ENCODE results near the gene ZGPAT.
"Not testable (repeated sequence)": the region's sequence is repeated elsewhere in the genome, so short reads cannot be mapped to it uniquely, and the experiment has no call there.

ZGPAT gene

DNA sequence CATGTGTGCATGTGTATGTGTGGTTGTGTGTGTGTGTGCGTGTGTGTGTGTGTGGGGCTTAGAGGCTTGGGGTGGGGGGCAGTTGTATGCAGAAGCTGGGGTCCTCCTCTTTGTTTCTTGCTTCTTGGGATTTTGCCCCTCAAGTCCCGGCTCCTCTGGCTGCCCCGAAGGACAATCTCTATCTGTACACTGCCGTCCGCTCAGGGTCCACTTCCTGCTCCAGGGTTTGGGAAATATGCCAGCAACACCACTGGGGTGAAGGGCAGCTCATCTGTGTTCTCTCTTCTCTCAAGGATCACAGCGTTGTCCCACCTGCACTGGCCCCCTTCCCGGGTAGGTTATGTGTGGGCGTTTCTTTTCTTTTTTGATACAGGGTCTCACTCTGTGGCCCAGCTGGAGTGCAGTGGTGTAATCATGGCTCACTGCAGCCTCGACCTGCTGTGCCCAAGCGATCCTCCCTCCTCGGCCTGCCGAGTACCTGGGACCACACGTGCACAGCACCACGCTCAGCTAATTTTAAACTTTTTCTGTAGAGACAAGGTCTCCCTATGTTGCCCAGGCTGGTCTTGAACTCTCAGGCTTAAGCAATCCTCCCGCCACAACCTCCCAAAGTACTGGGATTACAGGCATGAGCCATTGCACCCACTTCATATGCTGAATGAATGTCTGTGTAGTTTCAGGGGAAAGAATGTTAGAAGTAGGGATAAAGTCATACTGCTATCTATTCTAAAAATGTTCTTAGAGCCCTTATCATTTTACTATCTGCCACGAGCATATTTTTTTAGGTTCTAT lies 57.4 kb downstream of the ZGPAT start:
- no peak for DNase-seq (ENCODE audit: low spot score)

DNA sequence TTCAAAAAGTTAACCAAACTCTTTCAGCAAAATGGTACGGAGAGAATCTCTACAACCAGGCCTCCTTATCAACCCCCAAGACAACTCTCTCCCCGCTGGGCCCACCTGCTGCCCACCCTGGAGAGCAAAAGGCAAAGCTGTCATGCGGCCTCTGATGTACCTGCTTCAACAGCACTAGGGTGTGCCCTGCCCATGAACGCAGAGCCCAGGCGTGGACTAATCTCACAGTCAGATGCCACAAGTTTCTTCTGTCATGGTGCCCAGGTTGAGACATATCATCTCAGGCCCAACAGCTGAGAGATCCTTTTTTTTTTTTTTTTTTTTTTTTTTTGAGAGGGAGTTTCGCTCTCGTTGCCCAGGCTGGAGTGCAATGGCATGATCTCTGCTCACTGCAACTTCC lies 58.1 kb downstream of the ZGPAT start:
- no peak for DNase-seq (ENCODE audit: low spot score)

DNA sequence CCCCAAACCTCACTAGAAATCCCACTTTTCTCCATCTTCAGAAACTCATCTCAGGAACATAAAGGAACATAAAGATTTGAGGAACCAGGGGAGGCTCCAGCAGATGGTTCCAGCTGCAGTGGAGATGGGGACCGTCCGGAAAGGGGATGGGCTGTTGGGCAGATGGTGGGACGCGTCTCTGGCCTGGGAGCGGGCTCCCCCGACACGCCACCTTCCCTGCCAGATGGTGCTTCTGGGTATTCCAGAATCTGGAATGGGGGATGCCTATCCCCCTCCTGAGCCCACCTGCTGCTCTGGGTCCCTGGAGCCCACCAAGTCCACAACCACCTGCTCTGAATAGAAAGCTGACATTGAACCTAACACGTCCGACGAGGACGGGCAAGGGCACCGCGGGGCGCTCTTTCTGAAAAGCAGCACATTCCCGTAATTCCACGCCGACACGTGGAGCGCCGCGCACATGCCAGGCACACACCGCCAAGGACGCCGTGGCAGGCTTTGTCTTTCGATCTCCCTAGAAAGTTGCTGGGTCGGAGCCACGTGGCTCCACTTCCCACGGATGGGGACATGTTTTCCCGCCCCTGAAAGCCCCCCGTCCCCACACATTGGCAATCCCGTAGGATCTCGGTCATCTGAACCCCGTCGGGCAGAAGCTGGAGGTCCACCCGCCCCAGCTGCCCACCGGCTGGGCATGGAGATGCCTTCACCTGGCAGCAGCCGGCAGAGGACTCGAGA lies 59.0 kb downstream of the ZGPAT start:
- no peak for DNase-seq (ENCODE audit: low spot score)

DNA sequence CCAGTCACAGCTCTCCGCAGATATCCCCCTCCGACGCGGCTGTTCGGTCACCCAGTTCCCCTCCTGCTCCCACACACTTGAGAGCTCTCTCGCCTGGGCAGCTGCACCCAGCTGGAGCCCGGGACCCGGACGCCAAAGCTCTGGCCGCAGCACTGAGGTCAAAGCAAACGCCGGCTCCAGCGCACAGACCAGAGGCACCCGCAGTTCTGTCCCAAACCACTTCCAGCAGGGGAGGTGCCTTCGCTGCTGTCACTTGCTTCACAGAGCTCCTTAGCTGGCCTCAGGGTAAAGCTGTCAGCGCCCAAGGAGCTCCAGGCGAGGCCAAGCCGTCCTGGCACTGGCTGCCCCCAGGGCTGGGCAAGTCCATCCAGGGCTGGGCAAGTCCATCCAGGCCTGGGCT lies 59.6 kb downstream of the ZGPAT start:
- no peak for DNase-seq (ENCODE audit: low spot score)

DNA sequence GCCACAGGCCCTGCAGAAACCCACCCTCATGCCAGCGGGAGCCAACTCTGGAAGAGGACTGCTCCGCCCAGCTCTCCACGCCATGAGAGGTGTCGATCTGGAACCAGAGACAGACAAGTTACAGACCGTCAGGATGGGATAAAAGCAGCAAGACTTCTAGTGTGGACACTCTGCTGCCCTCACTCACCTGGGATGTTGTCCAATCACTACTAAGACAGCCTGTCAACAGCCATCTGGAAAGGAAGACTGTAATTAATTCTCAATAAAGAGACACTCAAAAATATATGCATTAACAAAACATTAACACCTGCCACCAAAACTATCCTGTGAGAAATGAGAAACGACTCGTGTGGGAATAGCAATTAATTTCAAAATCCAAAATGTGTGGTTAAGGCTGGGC lies 60.0 kb downstream of the ZGPAT start:
- no peak for DNase-seq (ENCODE audit: low spot score)

DNA sequence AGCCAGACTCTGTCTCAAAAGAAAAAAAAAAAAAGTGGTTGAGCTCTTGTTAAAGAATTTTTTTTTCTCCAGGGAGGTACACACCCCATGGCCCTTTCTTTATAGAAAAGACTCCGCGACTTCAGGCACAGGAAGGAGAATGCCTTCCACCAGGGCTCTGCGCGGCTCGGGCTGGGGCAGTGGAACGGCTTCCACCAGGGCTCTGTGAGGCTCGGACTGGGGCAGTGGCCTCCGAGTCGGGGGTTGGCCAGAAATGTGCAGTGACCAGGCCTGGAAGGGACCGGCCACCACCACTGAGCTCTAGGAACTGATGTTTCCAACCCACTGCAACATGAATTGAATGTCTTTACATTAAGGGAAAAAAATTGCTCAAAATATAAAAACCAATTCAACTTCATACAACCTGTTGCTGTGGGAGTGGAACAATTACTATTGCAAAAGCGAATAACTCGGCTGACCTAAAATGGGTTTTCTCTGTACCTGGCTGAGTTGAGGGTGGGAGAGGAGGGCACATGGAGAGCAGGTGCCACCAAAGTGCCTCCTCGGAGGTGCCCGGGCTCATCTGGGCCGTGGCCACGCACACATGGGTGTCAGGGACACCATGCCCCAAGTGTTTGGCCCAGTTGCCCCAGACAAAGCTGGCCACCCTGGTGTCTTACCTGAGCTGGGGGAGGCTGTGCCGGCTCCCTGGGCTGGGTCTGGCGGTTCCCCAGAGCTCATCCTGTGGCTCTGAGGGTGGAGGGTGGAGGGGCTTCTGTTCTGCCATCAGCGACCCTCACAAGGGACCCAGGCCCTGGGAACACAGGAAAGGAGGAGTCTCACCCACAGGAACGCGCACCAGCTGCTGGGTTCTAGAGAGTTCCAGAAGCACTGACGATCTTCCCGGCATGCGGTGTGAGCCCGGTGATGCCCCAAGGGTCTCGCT lies 61.0 kb downstream of the ZGPAT start:
- no peak for DNase-seq (ENCODE audit: low spot score)

DNA sequence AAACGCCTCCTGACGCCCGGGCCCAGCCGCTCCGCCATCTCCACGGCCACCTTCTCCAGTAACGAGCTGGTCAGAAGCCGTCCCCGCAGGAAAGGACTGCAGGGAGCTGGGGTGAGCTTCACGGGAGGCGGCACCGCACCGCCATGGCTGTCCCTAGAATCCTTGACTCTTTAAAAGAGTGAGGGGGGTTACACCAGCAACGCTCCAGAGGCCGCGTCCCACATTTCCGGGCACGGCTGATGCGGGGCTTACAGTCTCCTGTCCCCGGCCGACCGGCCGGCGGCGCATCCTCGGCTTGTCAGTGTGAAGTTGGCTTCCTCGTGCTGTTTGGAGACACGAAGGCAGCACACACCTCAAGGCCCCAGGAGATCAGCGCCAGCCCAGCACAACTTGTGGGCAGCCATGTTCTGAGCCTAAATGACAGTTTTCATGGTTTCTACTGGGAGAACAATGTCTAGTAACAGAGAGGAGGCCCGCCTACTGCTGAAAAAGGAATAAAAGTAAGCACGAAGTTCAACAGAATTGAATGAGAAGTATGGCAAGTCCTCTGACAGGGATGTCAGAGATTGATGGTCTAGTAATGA lies 62.1 kb downstream of the ZGPAT start:
- DNase-seq (ENCODE audit: low spot score) = no peak

DNA sequence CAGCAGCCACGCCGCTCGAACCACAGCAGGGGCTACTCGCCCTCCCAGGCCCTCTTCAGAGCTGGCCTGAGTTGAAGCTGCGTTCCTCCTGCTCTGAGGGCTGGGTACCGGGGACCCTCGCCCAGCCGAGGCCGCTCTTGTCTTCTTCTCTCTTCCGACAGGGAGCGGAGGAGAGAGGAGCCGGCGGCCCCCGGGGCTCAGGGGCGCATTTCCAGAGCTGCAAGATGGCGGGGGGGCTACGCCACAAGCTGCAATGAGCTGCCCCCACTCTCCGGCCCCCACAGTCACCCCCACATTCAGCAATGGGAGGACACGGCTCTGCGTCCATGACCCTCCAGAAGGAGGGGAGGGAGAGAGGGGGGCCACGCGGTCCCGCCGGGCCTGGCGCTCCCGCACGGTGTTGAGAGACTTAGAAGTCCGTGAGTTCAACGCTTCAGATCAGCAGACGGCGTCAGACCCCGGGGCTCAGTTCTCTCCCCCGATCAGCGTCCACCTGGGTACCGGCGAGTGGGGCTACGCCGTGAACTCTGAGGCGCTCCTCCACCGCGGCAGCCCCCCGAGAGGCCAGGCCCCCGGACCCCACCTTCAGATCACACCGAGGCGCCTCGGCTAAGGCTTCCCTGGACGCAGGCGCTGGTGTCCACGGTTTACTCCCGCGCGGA lies 63.3 kb downstream of the ZGPAT start:
- DNase-seq (ENCODE audit: low spot score) = no peak

DNA sequence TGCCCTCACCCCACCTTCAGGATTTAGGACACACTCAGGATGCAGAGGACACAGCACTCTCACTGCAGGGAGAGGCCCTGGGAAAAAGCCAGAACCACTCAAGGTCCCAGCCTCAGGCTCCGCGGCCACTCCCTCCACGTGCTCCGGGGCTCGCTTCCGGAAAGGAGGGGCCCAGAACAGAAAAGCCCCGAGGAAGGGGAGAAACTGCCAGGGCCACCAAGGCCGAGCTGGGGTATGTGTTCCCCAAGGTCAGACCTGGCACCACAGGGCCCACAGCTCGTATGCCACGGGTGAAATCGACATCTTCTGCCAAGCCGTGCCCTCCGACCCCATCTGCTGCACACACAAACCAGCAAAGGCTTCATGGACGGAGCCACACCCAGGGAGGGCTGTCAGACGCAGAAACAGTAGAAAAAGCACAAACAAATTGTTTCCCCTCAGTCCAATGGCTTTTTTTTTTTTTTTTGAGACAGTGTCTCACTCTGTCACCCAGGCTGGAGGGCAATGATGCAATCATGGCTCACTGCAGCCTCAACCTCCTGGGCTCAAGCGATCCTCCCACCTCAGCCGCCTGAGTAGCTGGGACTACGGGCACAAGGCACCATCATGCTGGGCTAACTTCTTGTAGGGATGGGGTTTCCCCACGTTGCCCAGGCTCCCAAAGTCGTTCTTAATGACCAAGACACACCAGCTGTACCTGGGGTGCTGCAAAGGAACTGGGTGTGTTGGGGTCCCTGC lies 65.1 kb downstream of the ZGPAT start:
- no peak for DNase-seq (ENCODE audit: low spot score)

DNA sequence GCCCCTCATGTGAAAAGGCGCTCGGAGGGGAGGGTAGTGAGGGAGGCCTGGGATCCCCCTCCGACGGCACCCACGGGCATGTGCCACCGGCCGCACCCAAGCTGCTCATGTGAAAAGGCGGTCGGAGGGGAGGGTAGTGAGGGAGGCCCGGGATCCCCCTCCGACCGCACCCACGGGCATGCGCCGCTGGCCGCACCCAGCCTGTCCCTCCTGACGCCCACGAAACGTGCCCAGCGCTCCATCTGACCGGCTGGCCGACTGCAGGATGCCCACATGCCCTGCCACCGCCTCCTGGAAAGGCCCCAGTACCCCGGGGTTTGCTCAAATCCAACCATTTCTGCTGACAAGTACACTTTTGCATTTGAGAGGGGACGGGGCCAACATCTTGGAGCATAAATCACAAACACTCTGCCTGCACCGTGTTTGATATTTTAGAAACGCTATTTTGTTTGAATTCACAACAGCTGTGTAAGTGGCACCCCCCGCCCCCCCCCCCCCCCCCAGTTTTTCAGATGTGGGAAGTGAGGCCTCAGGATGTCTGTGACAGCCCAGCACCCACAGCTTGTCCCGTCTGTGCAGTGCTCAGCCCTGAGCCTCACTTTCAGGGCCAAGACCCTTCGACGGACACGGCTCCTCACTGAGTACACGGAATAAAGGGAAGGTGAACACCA lies 65.9 kb downstream of the ZGPAT start:
- DNase-seq (ENCODE audit: low spot score) = no peak

DNA sequence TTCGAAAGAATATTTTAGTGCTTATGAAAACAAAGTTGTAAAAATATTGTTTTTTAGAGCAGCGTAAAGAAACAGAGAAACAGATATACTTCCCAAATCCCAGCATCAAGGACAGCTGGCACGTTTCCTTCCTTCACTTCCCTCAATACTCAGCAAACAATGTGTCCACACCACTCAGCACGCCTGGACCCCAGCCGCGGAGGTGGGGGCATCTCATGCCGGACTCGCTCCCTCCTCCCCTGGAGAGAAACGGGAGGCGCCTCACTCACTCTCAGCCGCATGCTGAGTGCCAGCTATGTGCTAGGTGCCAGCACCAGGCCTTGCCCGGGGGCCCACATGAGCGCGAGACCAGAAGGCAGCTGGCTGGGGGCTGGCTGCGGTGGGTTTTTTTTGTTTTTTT lies 66.5 kb downstream of the ZGPAT start:
- no peak for DNase-seq (ENCODE audit: low spot score)

DNA sequence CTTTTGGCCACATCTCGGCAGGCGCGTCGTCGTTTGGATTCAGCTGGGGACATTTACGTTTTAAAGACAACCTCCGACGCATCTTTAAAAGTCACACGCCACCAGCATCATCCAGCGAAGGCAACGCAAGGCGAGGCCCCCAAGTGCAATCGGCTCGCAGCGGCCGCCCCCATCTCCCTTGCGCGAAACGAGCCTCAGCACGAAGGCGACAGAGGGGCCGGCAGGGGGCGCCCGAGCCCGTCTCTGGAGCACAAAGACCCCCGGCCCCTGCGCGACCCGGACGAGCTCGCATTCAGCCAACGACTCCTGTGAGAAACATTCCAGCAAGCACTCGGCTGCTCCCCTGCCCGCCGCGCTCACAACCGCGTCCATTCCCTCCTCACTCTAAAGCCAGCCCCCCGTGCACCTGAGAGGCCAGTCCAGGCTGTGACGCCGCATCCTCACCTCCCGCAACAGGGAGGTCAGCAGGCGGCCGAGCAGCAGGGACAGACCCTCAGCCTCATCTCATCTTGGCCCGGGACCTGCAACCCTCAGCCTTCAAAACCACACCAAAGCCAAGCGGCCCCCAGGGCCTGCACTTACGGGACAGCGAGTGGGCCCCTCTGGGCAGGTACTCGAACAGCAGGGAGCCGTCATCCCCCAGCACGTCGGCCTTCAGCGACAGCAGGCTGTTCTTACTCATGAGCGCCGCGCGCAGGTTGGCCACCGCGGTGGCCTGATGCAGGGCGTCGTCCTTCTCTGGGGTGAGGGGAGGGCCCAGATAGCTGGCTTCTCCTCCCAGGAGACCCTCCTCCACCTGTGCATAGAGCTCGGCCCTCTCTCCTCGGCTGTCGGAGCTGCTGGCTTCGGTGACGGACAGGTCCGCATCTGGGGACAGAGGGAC lies 67.5 kb downstream of the ZGPAT start:
- DNase-seq (ENCODE audit: low spot score) = peak; percentile 14

DNA sequence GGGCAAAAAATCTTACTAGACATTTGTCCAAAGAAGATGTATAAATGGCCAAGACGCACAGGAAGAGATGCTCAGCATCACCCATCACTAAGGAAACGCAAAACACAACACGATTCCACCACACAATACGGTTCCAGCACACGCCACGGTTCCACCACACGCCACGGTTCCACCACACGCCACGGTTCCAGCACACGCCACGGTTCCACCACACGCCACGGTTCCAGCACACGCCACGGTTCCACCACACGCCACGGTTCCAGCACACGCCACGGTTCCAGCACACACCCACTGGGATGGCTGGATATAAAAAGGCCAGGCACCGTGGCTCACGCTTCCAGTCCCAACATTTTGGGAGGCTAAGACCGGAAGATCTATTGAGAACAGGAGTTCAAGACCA lies 69.0 kb downstream of the ZGPAT start:
- not testable (repeated sequence) for DNase-seq (ENCODE audit: low spot score)

DNA sequence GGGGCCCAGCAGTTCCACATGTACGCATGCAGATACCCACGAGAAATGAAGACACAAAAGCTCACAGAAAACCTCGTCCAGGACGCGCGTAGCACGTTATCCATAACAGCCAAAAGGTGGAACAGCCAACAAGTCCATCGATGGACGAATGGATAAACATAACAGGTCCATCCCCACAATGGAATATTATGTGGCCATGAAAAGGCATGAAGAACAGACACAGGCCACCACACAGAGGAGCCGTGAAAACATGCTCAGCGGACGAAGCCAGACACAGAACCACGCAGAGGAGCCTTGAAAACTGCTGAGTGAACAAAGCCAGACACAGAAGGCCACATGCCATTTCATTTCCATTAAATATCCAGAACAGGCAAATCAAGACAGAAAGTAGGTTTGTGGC lies 69.8 kb downstream of the ZGPAT start:
- no peak for DNase-seq (ENCODE audit: low spot score)

DNA sequence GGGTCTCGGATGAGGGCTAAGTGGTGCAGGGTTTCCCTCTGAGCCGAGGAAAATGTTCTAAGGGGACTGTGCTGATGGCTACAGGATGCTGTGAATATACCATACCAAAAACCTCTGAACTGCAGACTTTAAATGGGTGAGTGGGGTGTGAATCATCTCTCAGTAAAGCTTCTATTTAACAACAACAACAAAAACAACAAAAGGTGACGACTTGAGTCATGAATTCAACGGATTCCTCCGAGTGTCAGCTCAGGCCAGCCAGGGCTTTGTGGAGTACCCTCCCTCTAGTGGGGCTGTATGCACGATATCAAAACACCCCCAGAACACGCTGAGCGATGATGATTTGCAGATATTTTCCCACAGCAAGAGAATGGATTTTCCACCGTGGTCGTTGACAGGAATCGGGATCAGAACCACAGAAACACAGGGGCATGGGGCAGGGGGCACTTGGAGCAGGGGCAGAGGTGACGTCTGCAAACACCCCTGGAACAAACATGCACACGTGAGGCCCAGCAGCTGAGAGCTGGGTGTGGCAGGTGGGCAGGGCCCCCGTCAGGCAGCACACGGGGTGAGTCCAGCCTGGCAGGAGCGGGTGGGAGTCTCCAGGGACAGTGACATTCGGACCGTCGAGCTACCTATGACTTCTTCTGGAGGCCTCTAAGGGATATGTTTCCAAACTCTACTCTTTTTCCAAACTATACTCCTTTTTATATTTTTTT lies 70.4 kb downstream of the ZGPAT start:
- no peak for DNase-seq (ENCODE audit: low spot score)

DNA sequence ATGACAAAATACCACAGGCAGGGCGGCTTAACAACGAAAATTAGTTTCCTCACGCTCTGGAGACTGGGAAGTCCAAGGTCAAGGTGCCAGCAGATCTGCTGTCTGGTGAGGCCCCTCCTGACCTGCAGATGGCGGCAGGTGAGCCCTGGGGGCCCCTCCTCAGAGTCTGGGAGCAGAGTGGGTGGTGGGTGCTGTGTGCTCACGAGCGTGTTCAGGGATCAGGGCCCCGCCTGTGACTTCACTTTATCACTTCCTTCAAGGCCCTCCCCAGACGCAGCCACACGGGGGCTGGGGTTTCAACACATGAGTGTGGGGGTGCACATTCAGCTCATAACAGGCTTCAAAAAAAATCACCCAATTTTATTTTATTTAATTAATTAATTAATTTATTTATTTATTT lies 71.0 kb downstream of the ZGPAT start:
- no peak for DNase-seq (ENCODE audit: low spot score)

DNA sequence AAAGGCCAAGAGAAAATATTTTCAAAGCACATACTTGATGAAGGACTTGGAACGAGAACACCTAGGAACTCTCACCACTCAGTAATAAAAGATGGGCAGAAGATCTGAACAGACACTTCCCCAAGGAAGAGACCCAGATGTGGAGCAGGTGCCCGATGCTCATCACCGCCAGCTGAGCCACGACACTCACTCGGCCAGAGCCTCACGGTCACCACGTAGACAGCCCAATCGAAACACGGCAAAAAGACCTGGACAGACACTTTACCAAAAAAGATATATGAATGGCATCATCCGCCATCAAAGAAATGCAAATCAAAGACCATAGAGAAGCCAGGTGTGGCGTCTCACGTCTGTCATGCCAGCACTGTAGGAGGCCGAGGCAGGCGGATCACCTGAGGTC lies 73.3 kb downstream of the ZGPAT start:
- no peak for DNase-seq (ENCODE audit: low spot score)

DNA sequence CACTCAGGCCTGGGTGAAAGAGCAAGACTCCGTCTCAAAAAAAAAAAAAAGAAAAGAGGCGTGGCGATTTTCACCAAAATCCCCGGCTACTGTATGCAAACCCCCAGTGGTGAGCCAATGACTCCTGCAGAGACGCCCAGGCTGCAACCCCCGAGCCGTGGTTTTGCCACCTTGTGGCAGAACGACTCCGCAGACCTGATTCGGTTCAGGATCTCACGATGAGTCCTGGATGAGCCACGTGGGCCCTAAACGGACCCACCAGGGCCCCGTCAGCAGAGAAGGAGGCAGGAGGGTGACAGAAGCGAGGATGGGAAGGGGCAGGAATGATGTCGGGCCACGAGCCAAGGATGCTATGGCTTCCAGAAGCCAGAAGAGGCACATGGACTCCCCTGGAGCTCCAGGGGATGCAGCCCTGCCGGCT lies 74.2 kb downstream of the ZGPAT start:
- DNase-seq (ENCODE audit: low spot score) = no peak

DNA sequence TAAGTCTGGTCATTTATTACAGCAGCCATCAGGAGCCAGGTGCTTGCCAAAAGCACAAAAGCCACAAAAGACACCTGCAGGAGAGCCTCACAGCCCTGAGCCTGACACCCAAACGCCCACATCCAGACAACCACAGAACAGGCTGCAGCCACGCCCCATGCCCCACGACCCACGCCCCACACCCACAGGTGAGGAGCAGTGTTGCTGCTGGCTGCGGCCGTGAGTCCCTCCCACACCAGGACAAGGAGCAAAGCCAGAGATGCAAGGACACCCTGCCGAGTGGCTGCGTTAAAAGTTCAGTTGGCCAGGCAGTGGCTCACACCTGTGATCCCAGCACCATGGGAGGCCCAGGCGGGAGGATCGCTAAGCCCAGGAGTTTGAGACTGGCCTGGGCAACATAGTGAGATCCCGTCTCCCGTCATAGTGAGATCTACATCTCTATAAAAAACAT lies 74.7 kb downstream of the ZGPAT start:
- DNase-seq (ENCODE audit: low spot score) = no peak
